Mononuclear cell (primary cell): ENCODE measurements around the gene TACR2. TPM values are rescaled to one million over a fixed set of nuclear protein-coding genes. Genes with fewer than 3 reads are reported as not detected.

Experiments
- H3K27me3 ChIP-seq: 2 replicates; pipeline ENCODE4 v1.6.0; 2011; ENCODE audit warnings: low read length, control low read depth; ENCODE audit not compliant: insufficient read depth
- H3K4me1 ChIP-seq: 2 replicates; pipeline ENCODE4 v1.5.1; 2011; ENCODE audit warnings: mild to moderate bottlenecking, low read length, control low read depth; ENCODE audit not compliant: insufficient read depth
- H3K4me3 ChIP-seq: 2 replicates; pipeline ENCODE4 v1.5.1; 2011; ENCODE audit warnings: mild to moderate bottlenecking, low read length, moderate library complexity
- H3K9me3 ChIP-seq: 2 replicates; pipeline ENCODE4 v1.5.1; 2011; ENCODE audit warnings: low read depth, mild to moderate bottlenecking, control low read depth, low read length
- total RNA-seq: library from RNA; depleted of rRNA; stranded (reverse); fragments of >200 nt; gene quantifications from one replicate; pipeline ENCODE4 v1.2.3, GENCODE V29; 2012

Gene TACR2
- total RNA-seq, 1 donor = not detected

GRCh38 chr10:69385454-69386350, 31.0 kb downstream of the TACR2 start:
- no peaks in the 10 kb centered on the region for H3K4me1 ChIP-seq
- no peaks in the 10 kb centered on the region for H3K27me3 ChIP-seq
- H3K9me3 ChIP-seq = no peaks in the 10 kb centered on the region
- no peak overlapping the region for H3K4me3 ChIP-seq

- Histone ChIP-seq H3K4me3 (no peak overlapping the region), H3K9me3 (no peaks in the 10 kb centered on the region), H3K4me1 (no peaks in the 10 kb centered on the region), H3K27me3 (no peaks in the 10 kb centered on the region)
Observed at GRCh38 chr10:69384320-69384719, 32.4 kb downstream of the TACR2 start.

- no peaks in the 10 kb centered on the region for H3K4me1 ChIP-seq
- no peaks in the 10 kb centered on the region for H3K27me3 ChIP-seq
- H3K4me3 ChIP-seq = no peak overlapping the region
- no peaks in the 10 kb centered on the region for H3K9me3 ChIP-seq
Observed at GRCh38 chr10:69383558-69383957, 33.2 kb downstream of the TACR2 start.

- H3K4me1 ChIP-seq = no peaks in the 10 kb centered on the region
- no peaks in the 10 kb centered on the region for H3K27me3 ChIP-seq
- H3K4me3 ChIP-seq = no peak overlapping the region
- no peaks in the 10 kb centered on the region for H3K9me3 ChIP-seq
Observed at GRCh38 chr10:69382382-69383117, 34.2 kb downstream of the TACR2 start.

- no peaks in the 10 kb centered on the region for H3K9me3 ChIP-seq
- H3K4me3 ChIP-seq = no peak overlapping the region
- H3K4me1 ChIP-seq = no peaks in the 10 kb centered on the region
- no peaks in the 10 kb centered on the region for H3K27me3 ChIP-seq
Observed at GRCh38 chr10:69379800-69380199, 36.9 kb downstream of the TACR2 start.

- Histone ChIP-seq H3K4me3 (no peak overlapping the region), H3K27me3 (no peaks in the 10 kb centered on the region), H3K4me1 (no peaks in the 10 kb centered on the region), H3K9me3 (no peaks in the 10 kb centered on the region)
Observed at GRCh38 chr10:69377933-69378332, 38.8 kb downstream of the TACR2 start.

GRCh38 chr10:69377191-69377590, 39.5 kb downstream of the TACR2 start:
- Histone ChIP-seq H3K9me3 (no peaks in the 10 kb centered on the region), H3K27me3 (no peaks in the 10 kb centered on the region), H3K4me3 (no peak overlapping the region), H3K4me1 (no peaks in the 10 kb centered on the region)

GRCh38 chr10:69376662-69377061, 40.1 kb downstream of the TACR2 start:
- Histone ChIP-seq H3K4me1 (no peaks in the 10 kb centered on the region), H3K9me3 (no peaks in the 10 kb centered on the region), H3K27me3 (no peaks in the 10 kb centered on the region), H3K4me3 (no peak overlapping the region)

- Histone ChIP-seq H3K4me1 (no peaks in the 10 kb centered on the region), H3K27me3 (no peaks in the 10 kb centered on the region), H3K9me3 (no peaks in the 10 kb centered on the region), H3K4me3 (no peak overlapping the region)
Observed at GRCh38 chr10:69375307-69376151, 41.2 kb downstream of the TACR2 start.

- no peaks in the 10 kb centered on the region for H3K27me3 ChIP-seq
- no peaks in the 10 kb centered on the region for H3K4me1 ChIP-seq
- no peaks in the 10 kb centered on the region for H3K9me3 ChIP-seq
- no peak overlapping the region for H3K4me3 ChIP-seq
Observed at GRCh38 chr10:69374931-69375306, 41.8 kb downstream of the TACR2 start.

- Histone ChIP-seq H3K9me3 (no peaks in the 10 kb centered on the region), H3K4me1 (no peaks in the 10 kb centered on the region), H3K4me3 (no peak overlapping the region), H3K27me3 (no peaks in the 10 kb centered on the region)
Observed at GRCh38 chr10:69374242-69374641, 42.5 kb downstream of the TACR2 start.

- H3K27me3 ChIP-seq = no peaks in the 10 kb centered on the region
- no peaks in the 10 kb centered on the region for H3K9me3 ChIP-seq
- no peak overlapping the region for H3K4me3 ChIP-seq
- H3K4me1 ChIP-seq = no peaks in the 10 kb centered on the region
Observed at GRCh38 chr10:69372126-69372980, 44.4 kb downstream of the TACR2 start.

GRCh38 chr10:69367469-69367868, 49.2 kb downstream of the TACR2 start:
- peaks cover 6% of the 10 kb centered on the region for H3K4me1 ChIP-seq
- no peak overlapping the region for H3K4me3 ChIP-seq
- no peaks in the 10 kb centered on the region for H3K9me3 ChIP-seq
- H3K27me3 ChIP-seq = no peaks in the 10 kb centered on the region

GRCh38 chr10:69366738-69367137, 50.0 kb downstream of the TACR2 start:
- no peak overlapping the region for H3K4me3 ChIP-seq
- no peaks in the 10 kb centered on the region for H3K9me3 ChIP-seq
- no peaks in the 10 kb centered on the region for H3K27me3 ChIP-seq
- peaks cover 10% of the 10 kb centered on the region for H3K4me1 ChIP-seq
